ENCODE results near the gene SCAP. TPM values are rescaled to one million over a fixed set of nuclear protein-coding genes. Genes with fewer than 3 reads are reported as not detected.

The SCAP gene
- polyA plus RNA-seq, 1 of the 3 experiments (the other 2 are of a cell fraction) = 28.0 TPM

- no peak overlapping the region for H3K9ac ChIP-seq
- H3K27ac ChIP-seq (ENCODE audit: low read depth in 2 of 2, low read length in 1 of 2) = no peak overlapping the region
- H3K9me3 ChIP-seq = no peaks in the 10 kb centered on the region
- H3K9me2 ChIP-seq = no peaks in the 10 kb centered on the region
- H3K36me3 ChIP-seq (replicated peaks in 1 of 2; ENCODE audit: control insufficient read depth in 1 of 2, insufficient read depth in 2 of 2, low read length in 1 of 2) = peaks cover 18 to 45% of the 10 kb centered on the region in 2 experiments
- no peaks in the 10 kb centered on the region for H3F3A ChIP-seq (replicated peaks; ENCODE audit: insufficient read depth)
- DNase-seq = no peak
- no peak overlapping the region for H3K4me3 ChIP-seq (ENCODE audit: low read depth in 2 of 2, low read length in 1 of 2)
- no peaks in the 10 kb centered on the region for H3K27me3 ChIP-seq (ENCODE audit: insufficient read depth)
- no peaks in the 10 kb centered on the region for H3K79me2 ChIP-seq (ENCODE audit: insufficient read depth)
- TF ChIP-seq ELF1 (IDR thresholded peaks at IDR 0.05) (no peak), SMC3 (IDR thresholded peaks at IDR 0.05; ENCODE audit: low read depth, low read length) (no peak), SIN3A (IDR thresholded peaks at IDR 0.05; ENCODE audit: borderline replicate concordance, low read depth, low read length) (no peak)
- ChIA-PET CTCF (interaction anchor here (0.6 to 3.0 kb wide), 2 partner anchors 9 to 12 kb away, joined by 3 to 16 read pairs; no protein-coding TSS in a partner anchor), POLR2A (no interaction called here)
- H2AFZ ChIP-seq (ENCODE audit: low read depth) = no peak overlapping the region
- no peak overlapping the region for H3K4me2 ChIP-seq
- H3K4me1 ChIP-seq (ENCODE audit: control insufficient read depth in 1 of 2, insufficient read depth in 2 of 2, low read depth in 1 of 2, low read length in 1 of 2) = no peaks in the 10 kb centered on the region
- H4K20me1 ChIP-seq (ENCODE audit: insufficient read depth) = no peaks in the 10 kb centered on the region
- WGBS (ENCODE audit: low lambda C conversion rate) = 95% methylated on average over 9 of the region's 9 CpGs
Measured at GRCh38 chr3:47429476-47430270, 46.1 kb downstream of the SCAP start.

GRCh38 chr3:47428662-47429061 lies 47.1 kb downstream of the SCAP start:
- Histone ChIP-seq H3K79me2 (ENCODE audit: insufficient read depth) (no peaks in the 10 kb centered on the region), H4K20me1 (ENCODE audit: insufficient read depth) (no peaks in the 10 kb centered on the region), H3K36me3 (replicated peaks in 1 of 2; ENCODE audit: control insufficient read depth in 1 of 2, insufficient read depth in 2 of 2, low read length in 1 of 2) (peaks cover 11 to 48% of the 10 kb centered on the region in 2 experiments), H3K9me3 (no peaks in the 10 kb centered on the region), H3F3A (replicated peaks; ENCODE audit: insufficient read depth) (no peaks in the 10 kb centered on the region), H3K4me1 (ENCODE audit: control insufficient read depth in 1 of 2, insufficient read depth in 2 of 2, low read depth in 1 of 2, low read length in 1 of 2) (no peaks in the 10 kb centered on the region), H3K27me3 (ENCODE audit: insufficient read depth) (no peaks in the 10 kb centered on the region), H2AFZ (ENCODE audit: low read depth) (no peak overlapping the region), H3K9ac (no peak overlapping the region), H3K4me3 (ENCODE audit: low read depth in 2 of 2, low read length in 1 of 2) (no peak overlapping the region), H3K4me2 (no peak overlapping the region), H3K27ac (ENCODE audit: low read depth in 2 of 2, low read length in 1 of 2) (no peak overlapping the region), H3K9me2 (no peaks in the 10 kb centered on the region)
- ChIA-PET POLR2A (no interaction called here), CTCF (no interaction called here)
- 87% methylated on average over 6 of the region's 6 CpGs for WGBS (ENCODE audit: low lambda C conversion rate)
- no peak for DNase-seq
- TF ChIP-seq USF2 (IDR thresholded peaks at IDR 0.05; ENCODE audit: borderline replicate concordance, low read depth, low read length) = no peak
- TF ChIP-seq NRF1 (IDR thresholded peaks at IDR 0.05; ENCODE audit: low read depth, low read length) = no peak
- TF ChIP-seq RXRA (IDR thresholded peaks at IDR 0.05; ENCODE audit: borderline replicate concordance, low read depth) = no peak
- no peak for TF ChIP-seq JUND (IDR thresholded peaks at IDR 0.05)
- TF ChIP-seq REST (IDR thresholded peaks at IDR 0.05; ENCODE audit: low read depth, low read length) = no peak
- TF ChIP-seq RCOR1 (IDR thresholded peaks at IDR 0.05; ENCODE audit: low read length) = no peak
- TF ChIP-seq CTCF (IDR thresholded peaks at IDR 0.05) = no peak
- TF ChIP-seq NFIC (IDR thresholded peaks at IDR 0.05; ENCODE audit: borderline replicate concordance) = no peak
- TF ChIP-seq ZBTB33 (IDR thresholded peaks at IDR 0.05; ENCODE audit: borderline replicate concordance, low read depth) = no peak
- no peak for TF ChIP-seq EZH2phosphoT487 (IDR thresholded peaks at IDR 0.05; ENCODE audit: borderline replicate concordance, low read depth)
- no peak for TF ChIP-seq FOSL2 (IDR thresholded peaks at IDR 0.05; ENCODE audit: borderline replicate concordance, low read depth)
- no peak for TF ChIP-seq PBX3 (IDR thresholded peaks at IDR 0.05)
- no peak for TF ChIP-seq TAF1 (IDR thresholded peaks at IDR 0.05; ENCODE audit: borderline replicate concordance, low read depth, low read length)

All from SK-N-SH (cell line).